HepG2 (cell line): ENCODE results near the gene UCKL1. TPM values are rescaled to one million over a fixed set of nuclear protein-coding genes. Genes with fewer than 3 reads are reported as not detected.

ENCODE experiments used
- FOXO1 ChIP-seq: sonication (generic); formaldehyde crosslinking; IDR thresholded peaks from 2 replicates; pipeline ENCODE4 v1.4.0; 2020; ENCODE audit warnings: missing genetic modification reagents
- FOXP1 ChIP-seq, 2 experiments: fragments of 450-650 bp in 1 of 2; IDR thresholded peaks; 2 replicates each; pipeline ENCODE4 v1.6.1; 2017 to 2018; ENCODE audit warnings: antibody characterized with exemption in 1 of 2
- HOXA9 ChIP-seq: sonication (generic); formaldehyde crosslinking; IDR thresholded peaks from 2 replicates; pipeline ENCODE4 v1.8.1; 2022; ENCODE audit warnings: missing genetic modification reagents, mild to moderate bottlenecking, moderate library complexity, borderline replicate concordance
- KMT2B ChIP-seq: IDR thresholded peaks from 2 replicates; pipeline ENCODE4 v1.6.1; 2016; ENCODE audit warnings: missing genetic modification reagents, missing compliant biosample characterization
- SRSF4 ChIP-seq: fragments of 200-400 bp; formaldehyde crosslinking; IDR thresholded peaks from one replicate; pipeline ENCODE4 v1.6.1; 2018; ENCODE audit warnings: mild to moderate bottlenecking, low read depth, low read length, moderate library complexity; ENCODE audit not compliant: poor library complexity, severe bottlenecking
- TRIM24 ChIP-seq: sonication (generic); formaldehyde crosslinking; IDR thresholded peaks from 2 replicates; pipeline ENCODE4 v1.8.0; 2022; ENCODE audit warnings: mild to moderate bottlenecking, missing genetic modification reagents
- XBP1 ChIP-seq: sonication (generic); formaldehyde crosslinking; IDR thresholded peaks from 2 replicates; pipeline ENCODE4 v1.5.0; 2020; ENCODE audit warnings: missing genetic modification reagents
- ZBED4 ChIP-seq: sonication (generic); formaldehyde crosslinking; IDR thresholded peaks from 2 replicates; pipeline ENCODE4 v1.4.0; 2020; ENCODE audit warnings: missing genetic modification reagents, borderline replicate concordance
- ZNF292 ChIP-seq: sonication (generic); formaldehyde crosslinking; IDR thresholded peaks from 2 replicates; pipeline ENCODE4 v1.8.1; 2022; ENCODE audit warnings: mild to moderate bottlenecking, low read depth, missing genetic modification reagents, borderline replicate concordance
- ZNF432 ChIP-seq: sonication (generic); formaldehyde crosslinking; IDR thresholded peaks from 2 replicates; pipeline ENCODE4 v1.5.0; 2020; ENCODE audit warnings: missing genetic modification reagents, mild to moderate bottlenecking, borderline replicate concordance
- ZNF512 ChIP-seq: sonication (generic); formaldehyde crosslinking; IDR thresholded peaks from 2 replicates; pipeline ENCODE4 v1.4.0; 2020; ENCODE audit warnings: mild to moderate bottlenecking, missing genetic modification reagents
- ZNF891 ChIP-seq: sonication (generic); formaldehyde crosslinking; IDR thresholded peaks from 2 replicates; pipeline ENCODE4 v1.5.0; 2020; ENCODE audit warnings: mild to moderate bottlenecking, missing genetic modification reagents
- ZSCAN22 ChIP-seq: sonication (generic); formaldehyde crosslinking; IDR thresholded peaks from 2 replicates; pipeline ENCODE4 v1.4.0; 2020; ENCODE audit warnings: mild to moderate bottlenecking, missing genetic modification reagents
- ZSCAN30 ChIP-seq: sonication (generic); formaldehyde crosslinking; IDR thresholded peaks from 2 replicates; pipeline ENCODE4 v1.5.0; 2020; ENCODE audit warnings: mild to moderate bottlenecking, missing genetic modification reagents
- polyA plus RNA-seq, 8 experiments: library from polyadenylated mRNA; depleted of rRNA in 3 of 8; stranded (reverse) in 7 of 8; unstranded in 1 of 8; fragments of >200 nt; fragmentation: Illumina TruSeq in 4 of 8; extraction: Trizol in 4 of 8; gene quantifications; 2 replicates each; pipeline versions ENCODE4 v1.2.1 to v1.2.3, GENCODE V29; 2011 to 2016; ENCODE audit warnings: low read depth in 4 of 8, missing spikeins in 1 of 8, mixed read lengths in 1 of 8; ENCODE audit not compliant: insufficient read depth in 1 of 8
- total RNA-seq, 5 experiments: library from RNA; depleted of rRNA; stranded (reverse); fragments of >200 nt; fragmentation: Illumina TruSeq; extraction: Trizol; gene quantifications; 2 replicates each; pipeline ENCODE4 v1.2.3, GENCODE V29; 2016; ENCODE audit warnings: low read depth in 1 of 5
- TF ChIP-seq, protein P1 (sequence below): sonication (generic); formaldehyde crosslinking; IDR thresholded peaks from 2 replicates; pipeline ENCODE4 v1.5.1; 2020; ENCODE audit warnings: missing genetic modification reagents, mild to moderate bottlenecking, borderline replicate concordance
- TF ChIP-seq, protein P2 (sequence below), 2 experiments: sonication (generic) in 1 of 2; formaldehyde crosslinking in 1 of 2; IDR thresholded peaks; 2 replicates each; pipeline versions ENCODE4 v1.5.1 to v1.6.1; 2011 to 2020; ENCODE audit warnings: borderline replicate concordance in 1 of 2, low read depth in 1 of 2, low read length in 1 of 2, mild to moderate bottlenecking in 1 of 2, missing genetic modification reagents in 1 of 2, moderate library complexity in 1 of 2
- TF ChIP-seq, protein P3 (sequence below): IDR thresholded peaks from 2 replicates; pipeline ENCODE4 v1.6.1; 2018; ENCODE audit warnings: missing genetic modification reagents

UCKL1 gene
- total and polyA plus RNA-seq, 2 of the 13 experiments (the other 11 are each of a cell fraction or from before 2014, with no cell fraction given): 50.2 to 126 TPM

DNA sequence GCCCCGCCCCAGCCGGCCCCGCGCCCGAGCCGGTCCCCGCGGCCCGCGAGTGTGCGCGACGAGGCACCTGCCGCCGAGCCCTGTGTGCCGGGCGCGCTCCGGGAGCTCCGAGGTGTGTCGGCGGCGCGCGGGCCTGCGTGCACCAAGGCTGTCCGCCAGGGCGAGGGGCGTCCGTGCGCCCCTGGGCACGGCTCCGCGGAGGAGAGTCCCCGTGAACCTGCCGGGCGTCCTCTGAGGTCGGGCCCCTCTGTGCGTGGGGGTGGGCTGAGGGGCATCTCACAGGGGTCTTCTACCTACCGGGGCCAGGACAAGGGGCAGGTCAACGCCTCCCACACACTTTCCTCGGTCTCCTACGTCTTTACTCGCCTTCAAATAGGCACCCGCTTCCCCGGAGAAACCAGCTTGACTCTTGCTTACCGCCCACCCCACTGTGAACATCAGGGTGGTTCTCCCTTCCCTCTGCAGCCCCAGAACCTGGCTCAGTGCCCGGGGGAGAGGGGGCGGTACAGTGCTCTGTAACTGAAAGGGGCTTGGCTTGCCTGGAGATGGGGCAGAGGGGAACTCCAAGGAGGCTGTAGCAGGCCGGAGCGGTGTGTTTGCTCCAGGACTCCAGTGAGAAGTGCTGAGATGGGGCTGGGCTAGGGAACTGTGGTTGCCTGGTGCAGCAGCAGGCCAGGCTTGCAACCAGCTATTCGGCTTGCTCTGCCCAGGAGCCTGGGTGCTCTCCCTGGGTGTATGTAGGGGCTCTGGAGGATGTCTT is 23.5 kb upstream of the UCKL1 start, which contains the start of gene SAMD10 (continued):
- TF ChIP-seq, protein P1, sequence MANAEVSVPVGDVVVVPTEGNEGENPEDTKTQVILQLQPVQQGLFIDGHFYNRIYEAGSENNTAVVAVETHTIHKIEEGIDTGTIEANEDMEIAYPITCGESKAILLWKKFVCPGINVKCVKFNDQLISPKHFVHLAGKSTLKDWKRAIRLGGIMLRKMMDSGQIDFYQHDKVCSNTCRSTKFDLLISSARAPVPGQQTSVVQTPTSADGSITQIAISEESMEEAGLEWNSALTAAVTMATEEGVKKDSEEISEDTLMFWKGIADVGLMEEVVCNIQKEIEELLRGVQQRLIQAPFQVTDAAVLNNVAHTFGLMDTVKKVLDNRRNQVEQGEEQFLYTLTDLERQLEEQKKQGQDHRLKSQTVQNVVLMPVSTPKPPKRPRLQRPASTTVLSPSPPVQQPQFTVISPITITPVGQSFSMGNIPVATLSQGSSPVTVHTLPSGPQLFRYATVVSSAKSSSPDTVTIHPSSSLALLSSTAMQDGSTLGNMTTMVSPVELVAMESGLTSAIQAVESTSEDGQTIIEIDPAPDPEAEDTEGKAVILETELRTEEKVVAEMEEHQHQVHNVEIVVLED (CRISPR knock-in tag): no peak
- TF ChIP-seq, protein P2, sequence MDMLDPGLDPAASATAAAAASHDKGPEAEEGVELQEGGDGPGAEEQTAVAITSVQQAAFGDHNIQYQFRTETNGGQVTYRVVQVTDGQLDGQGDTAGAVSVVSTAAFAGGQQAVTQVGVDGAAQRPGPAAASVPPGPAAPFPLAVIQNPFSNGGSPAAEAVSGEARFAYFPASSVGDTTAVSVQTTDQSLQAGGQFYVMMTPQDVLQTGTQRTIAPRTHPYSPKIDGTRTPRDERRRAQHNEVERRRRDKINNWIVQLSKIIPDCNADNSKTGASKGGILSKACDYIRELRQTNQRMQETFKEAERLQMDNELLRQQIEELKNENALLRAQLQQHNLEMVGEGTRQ (IDR thresholded peaks at IDR 0.05; ENCODE audit: low read depth, low read length): no peak
- TF ChIP-seq, protein P2 (CRISPR knock-in tag; IDR thresholded peaks at IDR 0.05; ENCODE audit: borderline replicate concordance): no peak; the same call in 1 of the 2 replicates
- TF ChIP-seq ZBED4 (CRISPR knock-in tag) (no peak), KMT2B (CRISPR knock-in tag) (no peak; the same call in 1 of the 2 replicates), ZNF292 (CRISPR knock-in tag) (no peak; the same call in 1 of the 2 replicates), TRIM24 (CRISPR knock-in tag) (no peak), HOXA9 (CRISPR knock-in tag) (peak; percentile 7; the same call in 1 of the 2 replicates), ZNF891 (no peak; the same call in 1 of the 2 replicates), ZNF432 (CRISPR knock-in tag) (no peak), SRSF4 (no peak), ZSCAN22 (CRISPR knock-in tag) (no peak), XBP1 (CRISPR knock-in tag) (no peak), FOXP1 (IDR thresholded peaks at IDR 0.05) (no peak), FOXP1 (CRISPR knock-in tag; IDR thresholded peaks at IDR 0.05) (no peak), ZNF512 (CRISPR knock-in tag) (no peak), ZSCAN30 (no peak), FOXO1 (CRISPR knock-in tag) (peak; percentile 9; the same call in 1 of the 2 replicates)
- TF ChIP-seq, protein P3, sequence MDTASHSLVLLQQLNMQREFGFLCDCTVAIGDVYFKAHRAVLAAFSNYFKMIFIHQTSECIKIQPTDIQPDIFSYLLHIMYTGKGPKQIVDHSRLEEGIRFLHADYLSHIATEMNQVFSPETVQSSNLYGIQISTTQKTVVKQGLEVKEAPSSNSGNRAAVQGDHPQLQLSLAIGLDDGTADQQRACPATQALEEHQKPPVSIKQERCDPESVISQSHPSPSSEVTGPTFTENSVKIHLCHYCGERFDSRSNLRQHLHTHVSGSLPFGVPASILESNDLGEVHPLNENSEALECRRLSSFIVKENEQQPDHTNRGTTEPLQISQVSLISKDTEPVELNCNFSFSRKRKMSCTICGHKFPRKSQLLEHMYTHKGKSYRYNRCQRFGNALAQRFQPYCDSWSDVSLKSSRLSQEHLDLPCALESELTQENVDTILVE: 0 out of 2 replicates have a peak, but pooled peaks have one; percentile 21
